A549 (cell line): ENCODE measurements around the gene SNTB2. TPM values are rescaled to one million over a fixed set of nuclear protein-coding genes. Genes with fewer than 3 reads are reported as not detected.

Source experiments
- ATAC-seq, 2 experiments: fragments of 200-7000 bp in 1 of 2; fragments of >200 bp in 1 of 2; cut with Nextera tagmentation in 1 of 2; cut with Tn5 transposase in 1 of 2; 3 replicates each; pipeline versions ENCODE4 v1.8.0 to v1.9.1; 2018 to 2020; ENCODE audit warnings: mild to moderate bottlenecking in 1 of 2, moderate library complexity in 1 of 2
- CTCF ChIA-PET: fragments of 300-600 bp; sonication (Branson Sonifier 250); formaldehyde crosslinking; extraction: SDS; loops from one replicate; lab custom pipeline; 2021; ENCODE audit warnings: antibody characterized with exemption, inconsistent platforms; lab: Yijun Ruan, JAX
- POLR2A ChIA-PET: fragments of 350-600 bp; formaldehyde crosslinking; extraction: SDS; loops from one replicate; lab custom pipeline; 2021; ENCODE audit warnings: antibody characterized with exemption, inconsistent platforms; lab: Yijun Ruan, JAX
- DNase-seq, 2 experiments: peaks; one replicate each; pipeline versions ENCODE4 v3.0.0 to v3.0.0-alpha.2; 2011 to 2016; ENCODE audit warnings: low read depth in 1 of 2, low spot score in 1 of 2
- FAIRE-seq: peaks from 2 replicates; lab custom pipeline; 2011; peaks lifted over from hg19 to GRCh38; lab: Jason Lieb, UNC
- H3K27ac ChIP-seq, 2 experiments: fragments of >200 bp; sonication (Bioruptor Twin); formaldehyde crosslinking; 3 replicates each; pipeline ENCODE4 v1.5.1; 2016 to 2017
- H3K4me1 ChIP-seq: fragments of >200 bp; sonication (Bioruptor Twin); formaldehyde crosslinking; 3 replicates; pipeline ENCODE4 v1.6.1; 2016
- H3K4me2 ChIP-seq: fragments of >200 bp; sonication (Bioruptor Twin); formaldehyde crosslinking; 3 replicates; pipeline ENCODE4 v1.6.1; 2016
- H3K4me3 ChIP-seq: fragments of >200 bp; sonication (Bioruptor Twin); formaldehyde crosslinking; 3 replicates; pipeline ENCODE4 v1.5.1; 2016
- H3K9me3 ChIP-seq: fragments of >200 bp; sonication (Bioruptor Twin); formaldehyde crosslinking; 3 replicates; pipeline ENCODE4 v1.6.1; 2016
- BHLHE40 ChIP-seq: IDR thresholded peaks from 2 replicates; pipeline ENCODE4 v1.6.1; 2012; ENCODE audit warnings: low read depth, low read length, inconsistent platforms
- CEBPB ChIP-seq, 2 experiments: fragments of >200 bp in 1 of 2; sonication (Bioruptor Twin) in 1 of 2; formaldehyde crosslinking in 1 of 2; IDR thresholded peaks; 2 replicates each; pipeline ENCODE4 v1.6.1; 2012 to 2016
- FOSB ChIP-seq: fragments of 250-450 bp; sonication (Bioruptor Pico); IDR thresholded peaks from 2 replicates; pipeline ENCODE4 v1.5.0; 2020; ENCODE audit warnings: mild to moderate bottlenecking, moderate library complexity
- HMGXB4 ChIP-seq: fragments of 250-450 bp; sonication (Bioruptor Pico); IDR thresholded peaks from 2 replicates; pipeline ENCODE4 v1.5.0; 2021; ENCODE audit warnings: mild to moderate bottlenecking, moderate library complexity, borderline replicate concordance
- HOXB13 ChIP-seq: fragments of 250-450 bp; sonication (Bioruptor Pico); IDR thresholded peaks from 2 replicates; pipeline ENCODE4 v1.5.0; 2020; ENCODE audit warnings: low read depth, mild to moderate bottlenecking, moderate library complexity
- JUNB ChIP-seq: fragments of >200 bp; sonication (Bioruptor Twin); formaldehyde crosslinking; IDR thresholded peaks from 2 replicates; pipeline ENCODE4 v1.6.1; 2016
- KDM5A ChIP-seq: fragments of 200-600 bp; sonication (generic); IDR thresholded peaks from 2 replicates; pipeline ENCODE4 v1.6.1; 2016; ENCODE audit warnings: antibody characterized with exemption, mild to moderate bottlenecking
- NFE2L2 ChIP-seq: fragments of 150-350 bp; conservative IDR thresholded peaks from 2 replicates; pipeline ENCODE4 v1.6.1; 2014; ENCODE audit warnings: low read length
- PHF8 ChIP-seq: fragments of 200-600 bp; sonication (generic); IDR thresholded peaks from 2 replicates; pipeline ENCODE4 v1.6.1; 2016; ENCODE audit warnings: low read depth, mild to moderate bottlenecking, antibody characterized with exemption, moderate library complexity, borderline replicate concordance
- POLR2AphosphoS2 ChIP-seq: conservative IDR thresholded peaks from 2 replicates; pipeline ENCODE4 v1.6.1; 2012; ENCODE audit warnings: low read length, improper control_type of control experiment, inconsistent platforms
- RCOR1 ChIP-seq: fragments of 150-350 bp; IDR thresholded peaks from 2 replicates; pipeline ENCODE4 v1.6.1; 2014; ENCODE audit warnings: antibody characterized with exemption, low read length, low read depth
- RNF2 ChIP-seq: fragments of 200-600 bp; sonication (generic); IDR thresholded peaks from 2 replicates; pipeline ENCODE4 v1.6.1; 2016; ENCODE audit warnings: low read depth, mild to moderate bottlenecking, antibody characterized with exemption, moderate library complexity, borderline replicate concordance
- SREBF2 ChIP-seq: fragments of 450-650 bp; IDR thresholded peaks from 2 replicates; pipeline ENCODE4 v1.6.1; 2014; ENCODE audit warnings: mild to moderate bottlenecking, moderate library complexity
- TP53 ChIP-seq: fragments of 250-450 bp; sonication (Bioruptor Pico); IDR thresholded peaks from 2 replicates; pipeline ENCODE4 v1.5.0; 2021; ENCODE audit warnings: mild to moderate bottlenecking, moderate library complexity
- ZFP36 ChIP-seq: fragments of 450-650 bp; IDR thresholded peaks from 2 replicates; pipeline ENCODE4 v1.6.1; 2014; ENCODE audit warnings: borderline replicate concordance; ENCODE audit not compliant: partially characterized antibody
- WGBS: methylation state at CpG from one replicate; pipeline ENCODE4 v1.1.6; 2017; ENCODE audit errors: missing lambda C conversion rate; 5-methylcytosine and 5-hydroxymethylcytosine counted together
- polyA plus RNA-seq, 4 experiments: library from polyadenylated mRNA; depleted of rRNA in 3 of 4; stranded (reverse); fragments of >200 nt; fragmentation: RNase III in 1 of 4; extraction: RNeasy Plus Mini Kit Qiagen cat#74134 plus additional on column Dnase treatment in 1 of 4; gene quantifications; 2 replicates in 3 of 4; 3 replicates in 1 of 4; pipeline ENCODE4 v1.2.3, GENCODE V29; 2011 to 2017
- TF ChIP-seq, protein P1 (sequence below): fragments of 150-350 bp; IDR thresholded peaks from 2 replicates; pipeline ENCODE4 v1.6.1; 2014; ENCODE audit warnings: low read depth, mild to moderate bottlenecking, low read length
- TF ChIP-seq, protein P2 (sequence below): IDR thresholded peaks from 2 replicates; pipeline ENCODE4 v1.6.1; 2012
- TF ChIP-seq, protein P3 (sequence below): fragments of 250-450 bp; sonication (Bioruptor Pico); IDR thresholded peaks from 2 replicates; pipeline ENCODE4 v1.5.0; 2020; ENCODE audit warnings: low read depth, mild to moderate bottlenecking, moderate library complexity

The SNTB2 gene
- polyA plus RNA-seq, 2 of the 4 experiments (the other 2 are of a cell fraction) = 7.8 to 20.8 TPM

DNA sequence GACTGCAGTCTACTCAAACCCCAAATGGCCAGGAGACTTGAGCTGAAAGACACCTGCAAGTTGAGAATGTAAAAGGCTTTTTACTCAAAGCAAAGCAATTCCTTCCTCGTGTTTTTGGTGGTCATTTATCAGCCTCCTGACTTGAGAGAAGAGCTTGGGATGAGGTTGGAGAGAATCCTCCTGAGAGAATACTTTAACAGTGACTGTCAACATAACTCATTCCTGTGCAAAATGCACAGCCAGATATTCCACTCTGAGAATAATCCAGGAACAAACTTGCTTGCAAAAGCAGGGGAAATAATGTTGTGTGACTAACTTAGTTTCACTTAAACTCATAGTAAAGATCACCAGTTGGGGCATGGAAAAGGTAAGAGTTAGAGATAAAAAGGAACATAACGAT, 53.4 kb downstream of the SNTB2 start:
- TF ChIP-seq NFE2L2 = no peak
- TF ChIP-seq HOXB13 (CRISPR knock-in tag) = no peak
- no peak for TF ChIP-seq RCOR1
- TF ChIP-seq KDM5A = no peak
- no peak for TF ChIP-seq TP53 (CRISPR knock-in tag)
- no peak for TF ChIP-seq POLR2AphosphoS2
- TF ChIP-seq BHLHE40 = no peak
- Histone ChIP-seq H3K4me3 (no peak overlapping the region), H3K4me1 (no peaks in the 10 kb centered on the region), H3K4me2 (no peak overlapping the region), H3K27ac (no peak overlapping the region), H3K9me3 (no peaks in the 10 kb centered on the region)
- 75% methylated on average over 2 of the region's 2 CpGs for WGBS
- no peak for DNase-seq
- no peak for ATAC-seq
- FAIRE-seq = no peak
- ChIA-PET POLR2A (no interaction called here), CTCF (interaction anchor here (1.1 to 1.6 kb wide), 3 partner anchors 32 to 90 kb away, joined by 3 to 5 read pairs (median 3); no protein-coding TSS in a partner anchor)

DNA sequence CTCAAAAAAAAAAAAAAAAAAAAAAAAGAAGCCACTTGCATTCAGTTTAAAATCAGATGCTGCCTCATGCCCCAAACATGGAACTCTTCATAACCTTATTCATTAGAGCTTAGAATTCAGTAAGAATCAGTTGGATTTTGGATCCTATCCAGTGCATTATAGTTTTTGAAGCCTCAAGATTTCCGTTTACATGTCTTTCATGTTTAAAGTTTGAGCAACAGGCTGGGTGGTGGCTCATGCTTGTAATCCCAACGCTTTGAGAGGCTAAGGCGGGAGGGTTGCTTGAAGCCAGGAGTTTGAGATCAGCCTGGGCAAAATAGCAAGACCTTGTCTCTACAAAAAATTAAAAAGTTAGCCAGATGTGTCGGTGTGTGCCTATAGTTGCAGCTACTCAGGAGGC, 55.0 kb downstream of the SNTB2 start:
- no peak overlapping the region for H3K4me2 ChIP-seq
- FAIRE-seq = no peak
- no peak for ATAC-seq
- no peak overlapping the region for H3K4me3 ChIP-seq
- no peaks in the 10 kb centered on the region for H3K4me1 ChIP-seq
- no peaks in the 10 kb centered on the region for H3K9me3 ChIP-seq
- no peak for DNase-seq
- H3K27ac ChIP-seq = no peak overlapping the region
- TF ChIP-seq ZFP36 (no peak), SREBF2 (no peak), FOSB (CRISPR knock-in tag) (no peak), JUNB (no peak), TP53 (CRISPR knock-in tag) (no peak), KDM5A (no peak), PHF8 (no peak), CEBPB (IDR thresholded peaks at IDR 0.05) (no peak), RNF2 (no peak)
- TF ChIP-seq, protein P1, sequence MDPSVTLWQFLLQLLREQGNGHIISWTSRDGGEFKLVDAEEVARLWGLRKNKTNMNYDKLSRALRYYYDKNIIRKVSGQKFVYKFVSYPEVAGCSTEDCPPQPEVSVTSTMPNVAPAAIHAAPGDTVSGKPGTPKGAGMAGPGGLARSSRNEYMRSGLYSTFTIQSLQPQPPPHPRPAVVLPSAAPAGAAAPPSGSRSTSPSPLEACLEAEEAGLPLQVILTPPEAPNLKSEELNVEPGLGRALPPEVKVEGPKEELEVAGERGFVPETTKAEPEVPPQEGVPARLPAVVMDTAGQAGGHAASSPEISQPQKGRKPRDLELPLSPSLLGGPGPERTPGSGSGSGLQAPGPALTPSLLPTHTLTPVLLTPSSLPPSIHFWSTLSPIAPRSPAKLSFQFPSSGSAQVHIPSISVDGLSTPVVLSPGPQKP = no peak
- TF ChIP-seq, protein P2, sequence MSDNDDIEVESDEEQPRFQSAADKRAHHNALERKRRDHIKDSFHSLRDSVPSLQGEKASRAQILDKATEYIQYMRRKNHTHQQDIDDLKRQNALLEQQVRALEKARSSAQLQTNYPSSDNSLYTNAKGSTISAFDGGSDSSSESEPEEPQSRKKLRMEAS = no peak
- TF ChIP-seq, protein P3, sequence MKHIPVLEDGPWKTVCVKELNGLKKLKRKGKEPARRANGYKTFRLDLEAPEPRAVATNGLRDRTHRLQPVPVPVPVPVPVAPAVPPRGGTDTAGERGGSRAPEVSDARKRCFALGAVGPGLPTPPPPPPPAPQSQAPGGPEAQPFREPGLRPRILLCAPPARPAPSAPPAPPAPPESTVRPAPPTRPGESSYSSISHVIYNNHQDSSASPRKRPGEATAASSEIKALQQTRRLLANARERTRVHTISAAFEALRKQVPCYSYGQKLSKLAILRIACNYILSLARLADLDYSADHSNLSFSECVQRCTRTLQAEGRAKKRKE (CRISPR knock-in tag) = no peak
- 87% methylated on average over 4 of the region's 4 CpGs for WGBS
- POLR2A ChIA-PET = no interaction called here
- CTCF ChIA-PET = interaction anchor here (1.1 kb wide), 1 partner anchor 56 kb away, joined by 4 read pairs; no protein-coding TSS in a partner anchor

DNA sequence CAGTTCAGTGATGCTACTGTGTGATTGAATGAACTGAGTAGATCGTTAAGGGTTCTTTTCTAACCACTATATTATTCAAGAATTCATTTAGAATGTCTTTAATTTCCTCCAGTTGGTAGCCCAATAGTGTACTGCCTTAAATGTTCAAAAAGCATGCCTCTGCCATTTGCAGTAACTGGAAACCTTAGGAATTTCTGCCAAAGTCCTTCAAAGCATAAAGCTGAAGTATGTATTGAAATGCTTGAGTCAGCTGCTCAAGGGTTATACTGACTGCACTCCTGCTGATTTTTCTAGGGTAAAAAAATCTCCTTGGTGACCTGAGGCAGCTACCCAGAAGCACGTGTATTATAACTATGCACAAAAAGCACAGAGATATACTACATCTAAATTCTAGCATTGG, 56.5 kb downstream of the SNTB2 start:
- no peak overlapping the region for H3K4me3 ChIP-seq
- H3K4me2 ChIP-seq = no peak overlapping the region
- ChIA-PET CTCF (interaction anchor here (0.5 to 0.9 kb wide), 2 partner anchors 10 to 29 kb away, joined by 3 read pairs; no protein-coding TSS in a partner anchor), POLR2A (interaction anchor here (0.7 kb wide), 1 partner anchor 933 kb away, joined by 3 read pairs; the partner anchor contains the start of gene SLC7A6OS)
- no peak for ATAC-seq
- H3K27ac ChIP-seq = no peak overlapping the region
- WGBS = 90% methylated on average over 2 of the region's 2 CpGs
- no peak for DNase-seq
- FAIRE-seq = no peak
- TF ChIP-seq HMGXB4 (CRISPR knock-in tag) = no peak
- H3K4me1 ChIP-seq = no peaks in the 10 kb centered on the region
- H3K9me3 ChIP-seq = no peaks in the 10 kb centered on the region
